ENCODE measurements around the gene FAM181B.

The FAM181B gene

GRCh38 chr11:82759649-82760048 is 26.0 kb upstream of the FAM181B start:
- no peaks in the 10 kb centered on the region for H3K36me3 ChIP-seq (ENCODE audit: control insufficient read depth, insufficient read depth, low read length)
- no peak overlapping the region for H3K27ac ChIP-seq (ENCODE audit: low read depth, low read length)
- no peaks in the 10 kb centered on the region for H3K27me3 ChIP-seq (ENCODE audit: control insufficient read depth, insufficient read depth, low read length)
- no peaks in the 10 kb centered on the region for H3K9me3 ChIP-seq (ENCODE audit: control insufficient read depth, insufficient read depth, low read depth, low read length)
- H3K4me3 ChIP-seq (ENCODE audit: low read depth, low read length), result no peak overlapping the region
- 0 out of 2 replicates have a peak, but pooled peaks cover 6% of the 10 kb centered on the region for H3K4me1 ChIP-seq (ENCODE audit: control insufficient read depth, insufficient read depth, low read length)
- no peak overlapping the region for H3K9ac ChIP-seq (ENCODE audit: low read length)

DNA sequence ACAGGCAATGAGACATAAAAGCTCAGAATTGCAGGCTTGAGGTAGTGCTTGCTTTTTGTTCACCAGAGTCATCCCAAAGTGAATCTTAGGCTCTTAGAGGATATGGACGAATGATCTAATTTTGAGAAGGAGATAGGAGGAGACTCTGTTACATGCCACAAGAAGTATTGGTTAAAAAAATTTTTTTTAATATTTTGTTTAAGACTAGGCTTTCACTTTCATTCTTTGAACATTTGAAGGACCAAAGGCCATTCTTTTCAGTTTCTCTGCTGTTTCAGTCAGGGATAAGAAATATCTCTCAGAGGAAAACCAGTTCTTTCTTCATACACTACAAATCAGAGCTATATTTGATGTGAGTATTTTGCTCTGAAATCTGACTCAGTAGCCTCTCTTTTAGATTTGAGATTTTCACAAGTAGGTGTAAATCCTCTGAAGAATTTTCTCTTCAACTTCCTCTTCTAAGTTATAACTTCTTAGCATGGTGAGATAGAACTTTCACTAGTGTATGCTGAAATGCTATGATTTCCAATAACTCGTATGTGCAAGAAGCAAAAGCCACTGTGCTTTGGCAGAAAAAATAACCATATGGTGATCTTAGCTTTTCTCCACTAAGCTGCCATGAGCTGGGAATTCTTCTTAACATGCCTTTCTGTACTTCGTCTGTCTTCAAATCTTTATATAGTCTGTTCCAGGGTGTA is 24.1 kb upstream of the FAM181B start:
- no peaks in the 10 kb centered on the region for H3K36me3 ChIP-seq (ENCODE audit: control insufficient read depth, insufficient read depth, low read length)
- H3K4me3 ChIP-seq (ENCODE audit: low read depth, low read length), result no peak overlapping the region
- H3K27ac ChIP-seq (ENCODE audit: low read depth, low read length), result no peak overlapping the region
- no peak overlapping the region for H3K9ac ChIP-seq (ENCODE audit: low read length)
- no peaks in the 10 kb centered on the region for H3K27me3 ChIP-seq (ENCODE audit: control insufficient read depth, insufficient read depth, low read length)
- H3K4me1 ChIP-seq (ENCODE audit: control insufficient read depth, insufficient read depth, low read length), result 0 out of 2 replicates have a peak, but pooled peaks cover 6% of the 10 kb centered on the region
- H3K9me3 ChIP-seq (ENCODE audit: control insufficient read depth, insufficient read depth, low read depth, low read length), result no peaks in the 10 kb centered on the region

DNA sequence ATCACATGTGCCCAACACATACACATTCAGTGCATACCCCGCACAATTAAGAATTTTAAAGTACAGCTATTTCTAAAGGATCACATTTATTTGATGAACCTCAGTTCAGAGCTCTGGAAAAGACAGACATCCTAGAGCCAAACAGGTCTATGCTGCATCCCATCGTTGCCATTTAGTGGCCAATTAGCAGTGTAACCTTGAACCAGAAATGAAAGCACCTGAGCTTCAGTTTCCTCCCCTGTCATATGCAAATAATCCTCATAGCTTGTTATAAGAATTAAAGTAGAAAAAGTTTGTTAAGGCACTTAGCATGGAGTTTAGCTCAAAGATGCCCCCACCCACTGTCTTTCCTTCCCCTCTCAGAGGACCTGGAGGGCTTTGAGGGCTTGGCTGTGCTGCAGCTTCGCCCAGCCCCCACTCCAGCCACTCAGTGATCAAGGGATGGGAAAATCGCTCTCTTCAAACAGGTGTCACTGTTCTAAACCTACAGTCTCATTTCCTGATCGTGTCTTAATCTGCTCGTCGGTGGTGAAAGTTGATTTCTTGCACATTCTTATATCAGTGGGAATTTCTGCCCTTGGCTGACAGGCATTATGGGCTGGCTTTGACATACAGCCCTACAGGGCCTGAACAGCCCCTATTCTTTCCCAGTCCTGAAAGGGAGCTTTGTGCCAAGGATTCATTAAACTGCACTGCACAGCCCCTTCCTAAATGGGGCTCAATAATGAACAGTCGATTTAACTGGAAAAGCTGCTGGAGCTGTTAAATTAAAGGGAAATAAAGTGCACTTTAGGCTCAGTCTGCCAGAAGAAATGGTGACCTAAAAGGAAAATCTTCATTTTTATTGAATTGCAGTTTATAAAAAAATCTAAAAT is 23.3 kb upstream of the FAM181B start:
- Histone ChIP-seq H3K4me1 (ENCODE audit: control insufficient read depth, insufficient read depth, low read length) (0 out of 2 replicates have a peak, but pooled peaks cover 6% of the 10 kb centered on the region), H3K9ac (ENCODE audit: low read length) (no peak overlapping the region), H3K27ac (ENCODE audit: low read depth, low read length) (no peak overlapping the region), H3K4me3 (ENCODE audit: low read depth, low read length) (no peak overlapping the region), H3K27me3 (ENCODE audit: control insufficient read depth, insufficient read depth, low read length) (no peaks in the 10 kb centered on the region), H3K36me3 (ENCODE audit: control insufficient read depth, insufficient read depth, low read length) (no peaks in the 10 kb centered on the region), H3K9me3 (ENCODE audit: control insufficient read depth, insufficient read depth, low read depth, low read length) (no peaks in the 10 kb centered on the region)

DNA sequence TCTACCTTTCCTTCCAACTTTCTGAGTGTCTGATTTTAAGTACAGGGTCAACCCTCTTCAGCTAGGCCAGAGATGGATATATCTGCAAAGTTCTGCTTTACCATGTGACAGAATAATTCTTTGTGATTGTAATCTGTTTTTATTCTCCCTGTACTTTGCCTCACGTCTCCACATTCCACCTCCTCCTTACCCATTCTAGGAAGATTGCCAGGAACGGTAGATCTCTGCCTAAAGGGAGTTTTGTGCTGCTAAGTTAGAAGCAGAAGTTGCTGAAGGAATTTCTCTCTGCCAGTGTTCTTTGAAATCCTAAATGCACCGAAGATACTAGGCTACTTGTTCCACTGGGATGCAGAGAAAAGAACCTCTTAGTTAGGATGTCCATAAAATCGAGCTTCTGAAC is 20.7 kb upstream of the FAM181B start:
- Histone ChIP-seq H3K9me3 (ENCODE audit: control insufficient read depth, insufficient read depth, low read depth, low read length) (no peaks in the 10 kb centered on the region), H3K4me3 (ENCODE audit: low read depth, low read length) (no peak overlapping the region), H3K36me3 (ENCODE audit: control insufficient read depth, insufficient read depth, low read length) (no peaks in the 10 kb centered on the region), H3K27ac (ENCODE audit: low read depth, low read length) (no peak overlapping the region), H3K9ac (ENCODE audit: low read length) (no peak overlapping the region), H3K27me3 (ENCODE audit: control insufficient read depth, insufficient read depth, low read length) (no peaks in the 10 kb centered on the region), H3K4me1 (ENCODE audit: control insufficient read depth, insufficient read depth, low read length) (peaks cover 14% of the 10 kb centered on the region; the same call in 1 of the 2 replicates)

- Histone ChIP-seq H3K27ac (ENCODE audit: low read depth, low read length) (no peak overlapping the region), H3K27me3 (ENCODE audit: control insufficient read depth, insufficient read depth, low read length) (no peaks in the 10 kb centered on the region), H3K36me3 (ENCODE audit: control insufficient read depth, insufficient read depth, low read length) (no peaks in the 10 kb centered on the region), H3K9ac (ENCODE audit: low read length) (no peak overlapping the region), H3K4me3 (ENCODE audit: low read depth, low read length) (no peak overlapping the region), H3K9me3 (ENCODE audit: control insufficient read depth, insufficient read depth, low read depth, low read length) (no peaks in the 10 kb centered on the region), H3K4me1 (ENCODE audit: control insufficient read depth, insufficient read depth, low read length) (peaks cover 14% of the 10 kb centered on the region; the same call in 1 of the 2 replicates)
Measured at GRCh38 chr11:82753921-82754320, 20.3 kb upstream of the FAM181B start.

DNA sequence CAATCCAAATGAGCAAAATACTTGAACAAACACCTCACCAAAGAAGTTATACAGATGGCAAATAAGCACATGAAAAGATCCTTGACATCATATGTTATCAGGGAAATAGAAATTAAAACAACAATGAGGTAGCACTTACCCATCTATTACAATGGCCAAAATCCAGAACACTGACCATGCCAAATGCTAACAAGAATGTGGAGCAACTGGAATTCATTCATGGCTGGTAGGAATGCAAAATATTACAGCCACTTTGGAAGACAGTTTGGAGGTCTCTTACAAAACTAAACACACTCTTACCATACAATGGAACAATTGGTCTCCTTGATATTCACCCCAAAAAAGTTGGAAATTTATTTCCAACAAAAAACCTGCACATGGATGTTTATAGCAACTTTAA is 19.1 kb upstream of the FAM181B start:
- Histone ChIP-seq H3K4me3 (ENCODE audit: low read depth, low read length) (no peak overlapping the region), H3K9ac (ENCODE audit: low read length) (no peak overlapping the region), H3K36me3 (ENCODE audit: control insufficient read depth, insufficient read depth, low read length) (no peaks in the 10 kb centered on the region), H3K4me1 (ENCODE audit: control insufficient read depth, insufficient read depth, low read length) (peaks cover 14% of the 10 kb centered on the region; the same call in 1 of the 2 replicates), H3K9me3 (ENCODE audit: control insufficient read depth, insufficient read depth, low read depth, low read length) (peaks cover 3% of the 10 kb centered on the region), H3K27ac (ENCODE audit: low read depth, low read length) (no peak overlapping the region), H3K27me3 (ENCODE audit: control insufficient read depth, insufficient read depth, low read length) (no peaks in the 10 kb centered on the region)

GRCh38 chr11:82750643-82751139 is 17.0 kb upstream of the FAM181B start:
- Histone ChIP-seq H3K27me3 (ENCODE audit: control insufficient read depth, insufficient read depth, low read length) (no peaks in the 10 kb centered on the region), H3K4me1 (ENCODE audit: control insufficient read depth, insufficient read depth, low read length) (peaks cover 7% of the 10 kb centered on the region; the same call in 1 of the 2 replicates), H3K9ac (ENCODE audit: low read length) (no peak overlapping the region), H3K27ac (ENCODE audit: low read depth, low read length) (no peak overlapping the region), H3K36me3 (ENCODE audit: control insufficient read depth, insufficient read depth, low read length) (no peaks in the 10 kb centered on the region), H3K4me3 (ENCODE audit: low read depth, low read length) (no peak overlapping the region), H3K9me3 (ENCODE audit: control insufficient read depth, insufficient read depth, low read depth, low read length) (peaks cover 3% of the 10 kb centered on the region)

- no peaks in the 10 kb centered on the region for H3K36me3 ChIP-seq (ENCODE audit: control insufficient read depth, insufficient read depth, low read length)
Measured at GRCh38 chr11:82747471-82747870, 13.8 kb upstream of the FAM181B start.

DNA sequence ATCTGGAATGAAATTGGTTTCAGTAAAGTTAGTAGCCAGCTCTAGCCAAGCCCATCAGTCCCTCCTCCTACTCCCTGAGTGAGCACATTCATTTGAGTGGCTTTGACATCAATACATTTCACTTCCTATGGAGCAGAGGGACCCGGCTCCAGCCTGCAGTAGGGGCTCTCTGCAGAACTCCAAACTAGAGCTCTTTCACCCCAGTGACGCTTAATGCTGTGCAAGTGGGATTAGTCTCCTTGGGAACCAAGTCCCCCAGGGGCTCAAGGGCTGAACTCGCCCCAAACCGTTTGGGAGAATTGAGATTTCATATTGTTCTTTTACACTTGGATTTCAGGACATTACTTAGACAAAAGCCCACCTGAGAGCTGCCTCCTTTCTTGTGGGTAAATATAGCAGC is 4.4 kb upstream of the FAM181B start:
- Histone ChIP-seq H3K4me1 (ENCODE audit: control insufficient read depth, insufficient read depth, low read length) (peaks cover 7% of the 10 kb centered on the region), H3K9me3 (ENCODE audit: control insufficient read depth, insufficient read depth, low read depth, low read length) (no peaks in the 10 kb centered on the region), H3K27ac (ENCODE audit: low read depth, low read length) (no peak overlapping the region), H3K9ac (ENCODE audit: low read length) (no peak overlapping the region), H3K36me3 (ENCODE audit: control insufficient read depth, insufficient read depth, low read length) (no peaks in the 10 kb centered on the region), H3K27me3 (ENCODE audit: control insufficient read depth, insufficient read depth, low read length) (peaks cover 22% of the 10 kb centered on the region), H3K4me3 (ENCODE audit: low read depth, low read length) (no peak overlapping the region)

More at GRCh38 chr11:82747471-82747870, 13.8 kb upstream of the FAM181B start:
- Histone ChIP-seq H3K27ac (ENCODE audit: low read depth, low read length) (no peak overlapping the region), H3K9ac (ENCODE audit: low read length) (no peak overlapping the region), H3K4me1 (ENCODE audit: control insufficient read depth, insufficient read depth, low read length) (peaks cover 7% of the 10 kb centered on the region; the same call in 1 of the 2 replicates), H3K27me3 (ENCODE audit: control insufficient read depth, insufficient read depth, low read length) (no peaks in the 10 kb centered on the region), H3K4me3 (ENCODE audit: low read depth, low read length) (no peak overlapping the region), H3K9me3 (ENCODE audit: control insufficient read depth, insufficient read depth, low read depth, low read length) (peaks cover 3% of the 10 kb centered on the region)

GRCh38 chr11:82734120-82734479 is 436 bp upstream of the FAM181B start:
- H3K36me3 ChIP-seq (ENCODE audit: control insufficient read depth, insufficient read depth, low read length), result no peaks in the 10 kb centered on the region
- peaks cover 62% of the 10 kb centered on the region for H3K27me3 ChIP-seq (ENCODE audit: control insufficient read depth, insufficient read depth, low read length)
- no peaks in the 10 kb centered on the region for H3K9me3 ChIP-seq (ENCODE audit: control insufficient read depth, insufficient read depth, low read depth, low read length)
- no peak overlapping the region for H3K27ac ChIP-seq (ENCODE audit: low read depth, low read length)
- peaks cover 21% of the 10 kb centered on the region for H3K4me1 ChIP-seq (ENCODE audit: control insufficient read depth, insufficient read depth, low read length)
- H3K4me3 ChIP-seq (ENCODE audit: low read depth, low read length), result peak overlapping the region; percentile 69
- no peak overlapping the region for H3K9ac ChIP-seq (ENCODE audit: low read length)

Measured in HUES6 (cell line).